Vagina (tissue), 2 donors: ENCODE data around the gene MTMR8.

Source experiments
- POLR2AphosphoS5 ChIP-seq, 2 donors: sonication (generic); formaldehyde crosslinking; IDR thresholded peaks; one replicate each; pipeline ENCODE4 v1.9.0; 2017; ENCODE audit warnings: antibody characterized with exemption in 2 of 2, mild to moderate bottlenecking in 2 of 2, low read depth in 1 of 2; ENCODE audit not compliant: insufficient read depth in 1 of 2
- TF ChIP-seq, protein P1 (sequence below), 3 experiments: fragments of 450-650 bp in 2 of 3; fragments of 200-600 bp in 1 of 3; sonication (generic) in 1 of 3; IDR thresholded peaks; one replicate each; pipeline ENCODE4 v1.5.1; 2017 to 2019; ENCODE audit warnings: antibody characterized with exemption in 3 of 3, mild to moderate bottlenecking in 2 of 3, moderate library complexity in 2 of 3

DNA sequence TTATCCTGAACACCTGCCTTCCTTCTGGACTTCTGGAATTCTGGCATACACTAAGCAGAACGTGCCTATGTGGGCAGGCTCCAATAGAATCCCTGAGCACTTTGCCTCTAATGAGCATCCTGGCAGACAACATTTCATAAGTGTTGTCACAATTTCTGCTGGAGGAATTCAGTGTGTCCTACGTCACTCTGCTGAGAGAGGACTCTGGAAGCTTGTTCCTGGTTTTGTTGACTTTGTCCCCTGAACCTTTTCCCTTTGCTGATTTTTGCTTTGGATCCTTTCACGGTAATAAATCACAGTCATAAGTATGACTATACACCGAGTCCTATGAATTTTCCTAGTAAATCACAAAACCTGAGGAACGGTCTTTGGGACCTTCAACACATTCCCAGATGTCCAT is 43.2 kb downstream of the MTMR8 start:
- TF ChIP-seq, protein P1, sequence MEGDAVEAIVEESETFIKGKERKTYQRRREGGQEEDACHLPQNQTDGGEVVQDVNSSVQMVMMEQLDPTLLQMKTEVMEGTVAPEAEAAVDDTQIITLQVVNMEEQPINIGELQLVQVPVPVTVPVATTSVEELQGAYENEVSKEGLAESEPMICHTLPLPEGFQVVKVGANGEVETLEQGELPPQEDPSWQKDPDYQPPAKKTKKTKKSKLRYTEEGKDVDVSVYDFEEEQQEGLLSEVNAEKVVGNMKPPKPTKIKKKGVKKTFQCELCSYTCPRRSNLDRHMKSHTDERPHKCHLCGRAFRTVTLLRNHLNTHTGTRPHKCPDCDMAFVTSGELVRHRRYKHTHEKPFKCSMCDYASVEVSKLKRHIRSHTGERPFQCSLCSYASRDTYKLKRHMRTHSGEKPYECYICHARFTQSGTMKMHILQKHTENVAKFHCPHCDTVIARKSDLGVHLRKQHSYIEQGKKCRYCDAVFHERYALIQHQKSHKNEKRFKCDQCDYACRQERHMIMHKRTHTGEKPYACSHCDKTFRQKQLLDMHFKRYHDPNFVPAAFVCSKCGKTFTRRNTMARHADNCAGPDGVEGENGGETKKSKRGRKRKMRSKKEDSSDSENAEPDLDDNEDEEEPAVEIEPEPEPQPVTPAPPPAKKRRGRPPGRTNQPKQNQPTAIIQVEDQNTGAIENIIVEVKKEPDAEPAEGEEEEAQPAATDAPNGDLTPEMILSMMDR (IDR thresholded peaks at IDR 0.05) = no peak
- TF ChIP-seq POLR2AphosphoS5 (IDR thresholded peaks at IDR 0.05; ENCODE audit: insufficient read depth in 1 of 2, low read depth in 1 of 2) = no peak
